Cardiac muscle cell (in vitro differentiated cells and primary cell): ENCODE measurements around the gene GPR78. TPM values are rescaled to one million over a fixed set of nuclear protein-coding genes. Genes with fewer than 3 reads are reported as not detected.

Experiments
- DNase-seq, 2 donors: peaks; one replicate each; pipeline versions ENCODE4 v3.0.0 to v3.0.0-alpha.2; 2010 to 2017; ENCODE audit warnings: low read depth in 1 of 2, low spot score in 1 of 2
- H3K27ac ChIP-seq: fragments of 200-600 bp; sonication (generic); 2 replicates; pipeline ENCODE4 v1.5.1; 2016
- H3K27me3 ChIP-seq: fragments of 200-600 bp; sonication (generic); 2 replicates; pipeline ENCODE4 v1.6.0; 2016; ENCODE audit warnings: control low read depth
- H3K36me3 ChIP-seq: fragments of 200-600 bp; sonication (generic); 2 replicates; pipeline ENCODE4 v1.5.1; 2016; ENCODE audit warnings: control low read depth
- H3K4me1 ChIP-seq: fragments of 200-600 bp; sonication (generic); 2 replicates; pipeline ENCODE4 v1.8.1; 2017; ENCODE audit warnings: low read depth, mild to moderate bottlenecking, mixed run types
- H3K4me3 ChIP-seq: fragments of 200-600 bp; sonication (generic); 2 replicates; pipeline ENCODE4 v1.5.1; 2016; ENCODE audit warnings: mild to moderate bottlenecking
- H3K9me3 ChIP-seq: fragments of 200-600 bp; sonication (generic); 2 replicates; pipeline ENCODE4 v1.5.1; 2017; ENCODE audit warnings: low read depth, mild to moderate bottlenecking, control low read depth
- polyA plus RNA-seq: library from polyadenylated mRNA; unstranded; fragments of >200 nt; fragmentation: Nextera tagmentation; extraction: Ambion mirVana; gene quantifications from 2 replicates; pipeline ENCODE4 v1.2.1, GENCODE V29; 2016
- total RNA-seq: library from RNA; depleted of rRNA; stranded (reverse); fragments of >200 nt; gene quantifications from 2 replicates; pipeline ENCODE4 v1.2.3, GENCODE V29; 2016
- TF ChIP-seq, protein P1 (sequence below): IDR thresholded peaks from 2 replicates; pipeline ENCODE4 v1.5.1; 2012; ENCODE audit warnings: low read depth, mild to moderate bottlenecking, low read length

The GPR78 gene
- total and polyA plus RNA-seq, 2 experiments from 2014 or later = 0.13 to 0.63 TPM

DNA sequence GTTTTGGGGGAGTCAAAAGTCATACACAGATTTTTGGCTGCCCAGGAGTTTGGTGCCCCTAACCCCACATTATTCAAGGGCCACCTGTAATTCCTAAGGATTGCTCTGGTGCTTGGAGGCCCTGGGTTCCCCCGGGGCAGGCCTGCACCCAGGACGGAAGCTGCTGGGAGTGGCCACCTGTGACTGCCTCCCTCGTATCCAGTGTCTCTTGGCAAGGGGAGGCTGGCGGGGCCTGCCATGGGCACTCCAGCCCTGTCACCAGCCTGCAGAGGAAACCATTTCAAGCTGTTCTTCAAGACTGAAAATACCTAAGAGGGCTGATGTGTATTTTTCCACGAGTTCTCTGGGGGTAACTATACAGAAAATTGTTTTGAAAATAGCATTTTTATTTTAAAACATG lies 24.5 kb upstream of the GPR78 start:
- TF ChIP-seq, protein P1, sequence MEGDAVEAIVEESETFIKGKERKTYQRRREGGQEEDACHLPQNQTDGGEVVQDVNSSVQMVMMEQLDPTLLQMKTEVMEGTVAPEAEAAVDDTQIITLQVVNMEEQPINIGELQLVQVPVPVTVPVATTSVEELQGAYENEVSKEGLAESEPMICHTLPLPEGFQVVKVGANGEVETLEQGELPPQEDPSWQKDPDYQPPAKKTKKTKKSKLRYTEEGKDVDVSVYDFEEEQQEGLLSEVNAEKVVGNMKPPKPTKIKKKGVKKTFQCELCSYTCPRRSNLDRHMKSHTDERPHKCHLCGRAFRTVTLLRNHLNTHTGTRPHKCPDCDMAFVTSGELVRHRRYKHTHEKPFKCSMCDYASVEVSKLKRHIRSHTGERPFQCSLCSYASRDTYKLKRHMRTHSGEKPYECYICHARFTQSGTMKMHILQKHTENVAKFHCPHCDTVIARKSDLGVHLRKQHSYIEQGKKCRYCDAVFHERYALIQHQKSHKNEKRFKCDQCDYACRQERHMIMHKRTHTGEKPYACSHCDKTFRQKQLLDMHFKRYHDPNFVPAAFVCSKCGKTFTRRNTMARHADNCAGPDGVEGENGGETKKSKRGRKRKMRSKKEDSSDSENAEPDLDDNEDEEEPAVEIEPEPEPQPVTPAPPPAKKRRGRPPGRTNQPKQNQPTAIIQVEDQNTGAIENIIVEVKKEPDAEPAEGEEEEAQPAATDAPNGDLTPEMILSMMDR = no peak
- H3K27ac ChIP-seq = no peak overlapping the region
- H3K4me1 ChIP-seq = no peaks in the 10 kb centered on the region
- no peaks in the 10 kb centered on the region for H3K9me3 ChIP-seq
- DNase-seq = no peak
- H3K4me3 ChIP-seq = no peak overlapping the region
- no peaks in the 10 kb centered on the region for H3K27me3 ChIP-seq
- H3K36me3 ChIP-seq = no peaks in the 10 kb centered on the region

DNA sequence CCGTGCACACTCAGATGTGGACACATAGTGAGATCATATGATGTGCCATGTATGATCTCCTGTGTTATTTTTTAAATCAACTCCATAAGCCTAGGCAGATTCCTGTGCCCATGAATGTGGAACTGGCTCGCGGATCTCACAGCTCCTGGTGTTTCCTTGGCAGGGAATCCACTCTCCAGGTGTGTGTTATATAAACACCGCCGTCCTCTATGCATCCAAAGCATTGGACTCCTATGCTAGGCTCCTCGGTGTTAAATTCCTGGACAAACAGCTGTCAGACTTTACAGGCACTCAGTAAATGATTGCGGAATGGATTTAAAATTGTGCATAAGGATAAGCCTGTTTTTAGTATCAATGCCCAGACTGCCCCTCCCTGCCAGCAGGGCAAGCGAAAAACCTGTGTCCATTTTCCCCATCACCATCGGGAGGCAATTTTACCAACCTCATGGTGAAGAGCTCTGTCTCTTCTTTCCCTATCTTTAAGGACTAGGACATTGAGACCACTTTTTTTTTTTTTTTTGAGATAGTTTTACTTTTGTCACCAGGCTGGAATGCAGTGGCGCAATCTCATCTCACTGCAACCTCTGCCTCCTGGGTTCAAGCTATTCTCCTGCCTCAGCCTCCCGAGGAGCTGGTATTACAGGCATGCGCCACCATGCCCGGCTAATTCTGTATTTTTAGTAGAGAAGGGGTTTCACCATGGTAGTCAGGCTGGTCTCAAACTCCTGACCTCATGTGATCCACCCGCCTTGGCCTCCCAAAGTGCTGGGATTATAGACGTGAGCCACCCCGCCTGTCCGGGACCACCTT lies 23.6 kb upstream of the GPR78 start:
- Histone ChIP-seq H3K4me3 (no peak overlapping the region), H3K36me3 (no peaks in the 10 kb centered on the region), H3K9me3 (no peaks in the 10 kb centered on the region), H3K4me1 (no peaks in the 10 kb centered on the region), H3K27me3 (no peaks in the 10 kb centered on the region), H3K27ac (no peak overlapping the region)
- TF ChIP-seq, protein P1 = no peak
- peak in 1 of 2 donors; percentile 19 for DNase-seq

DNA sequence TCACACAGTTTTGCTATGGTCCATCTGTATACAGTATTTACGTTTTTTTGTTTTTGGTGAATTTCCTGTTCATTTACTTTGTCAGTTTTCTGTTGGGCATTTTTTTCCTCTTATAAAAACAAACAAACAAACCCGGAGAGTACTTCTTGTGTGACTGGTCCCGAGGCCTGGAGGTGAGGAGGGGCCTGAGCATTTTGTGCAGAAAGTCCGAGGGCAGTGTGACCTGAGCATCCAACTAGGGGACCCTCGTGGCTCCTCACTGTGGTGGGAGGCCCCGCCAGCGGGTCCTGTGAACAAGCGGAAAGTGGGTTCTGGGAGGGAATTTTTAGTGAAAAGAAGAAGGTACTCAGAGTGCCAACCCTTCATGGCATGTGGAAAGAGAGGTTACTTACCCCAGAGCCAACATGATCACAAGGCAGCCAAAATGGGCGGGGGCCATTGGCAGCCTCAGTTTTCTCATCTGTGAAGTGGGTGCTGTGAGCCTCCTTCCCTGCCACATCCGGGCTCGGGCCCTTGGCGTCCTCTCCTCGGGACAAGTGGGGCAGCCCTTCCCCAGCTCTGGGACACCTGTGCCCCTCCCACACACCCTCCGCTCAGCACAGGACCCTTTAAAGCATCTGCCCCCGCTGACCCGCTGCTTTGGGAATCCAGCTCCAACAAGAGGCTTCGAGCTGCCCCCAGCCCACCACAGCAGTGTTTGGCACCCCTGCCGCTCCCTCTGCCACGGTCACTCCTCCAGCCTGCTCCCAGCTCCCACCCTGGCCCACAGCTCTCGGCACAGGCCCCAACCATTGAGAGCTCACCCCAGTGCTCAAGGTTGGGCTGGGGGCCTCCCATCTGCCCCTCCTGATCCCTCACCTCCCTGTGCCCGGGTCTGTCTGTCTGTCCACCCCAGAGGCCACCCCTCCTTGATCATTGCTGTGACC lies 22.8 kb upstream of the GPR78 start:
- no peak for DNase-seq
- TF ChIP-seq, protein P1 = no peak

DNA sequence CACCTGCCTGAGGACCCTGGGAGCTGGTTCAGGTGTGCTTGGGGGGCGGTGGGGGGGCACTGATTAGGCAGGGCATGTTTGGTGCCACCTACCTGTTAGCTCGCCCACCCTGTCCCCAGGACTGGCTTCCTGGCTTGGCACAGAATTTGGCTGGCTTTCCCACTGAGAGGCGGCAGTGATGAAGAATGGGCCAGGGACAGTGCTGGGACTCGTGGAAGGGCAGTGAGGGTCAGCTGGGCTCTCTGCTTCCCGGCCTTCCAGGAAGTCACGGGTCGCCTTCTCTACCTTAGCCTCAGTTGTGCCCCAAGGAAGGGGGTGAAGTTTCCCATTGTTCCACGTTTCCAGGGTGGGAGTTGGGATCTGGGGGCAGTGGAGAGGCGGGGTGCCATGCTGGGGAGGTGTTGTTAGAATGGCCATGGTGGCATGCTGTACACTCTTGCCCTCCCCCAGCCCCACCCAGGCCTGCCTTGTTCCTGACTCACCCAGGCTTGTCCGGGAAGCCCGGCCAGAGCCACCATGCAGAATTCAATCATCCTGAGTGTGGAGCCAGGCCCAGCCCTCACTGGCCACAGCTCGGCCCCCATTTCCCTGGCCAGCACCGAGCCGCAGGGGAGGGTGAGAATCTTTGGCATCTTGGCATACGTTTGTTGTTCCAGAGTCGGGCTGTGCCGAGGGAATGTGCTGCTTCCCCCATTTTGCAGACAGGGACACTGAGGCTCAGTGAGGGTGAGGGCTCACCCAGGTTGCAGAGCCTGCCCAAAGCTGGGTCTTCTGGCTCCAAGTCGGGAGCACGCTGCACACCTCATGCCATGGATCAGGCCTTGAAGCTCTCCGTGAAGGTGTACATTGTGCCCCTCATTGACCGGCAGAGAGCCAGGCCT lies 21.9 kb upstream of the GPR78 start:
- Histone ChIP-seq H3K36me3 (no peaks in the 10 kb centered on the region), H3K27ac (no peak overlapping the region), H3K27me3 (no peaks in the 10 kb centered on the region), H3K4me3 (no peak overlapping the region), H3K4me1 (no peaks in the 10 kb centered on the region), H3K9me3 (no peaks in the 10 kb centered on the region)
- TF ChIP-seq, protein P1 = no peak
- peak in 1 of 2 donors; percentile 9 for DNase-seq

More for the DNA sequence above, 22.8 kb upstream of the GPR78 start:
- no peaks in the 10 kb centered on the region for H3K9me3 ChIP-seq
- no peak overlapping the region for H3K4me3 ChIP-seq
- H3K36me3 ChIP-seq = no peaks in the 10 kb centered on the region
- H3K4me1 ChIP-seq = no peaks in the 10 kb centered on the region
- H3K27me3 ChIP-seq = no peaks in the 10 kb centered on the region
- H3K27ac ChIP-seq = no peak overlapping the region

DNA sequence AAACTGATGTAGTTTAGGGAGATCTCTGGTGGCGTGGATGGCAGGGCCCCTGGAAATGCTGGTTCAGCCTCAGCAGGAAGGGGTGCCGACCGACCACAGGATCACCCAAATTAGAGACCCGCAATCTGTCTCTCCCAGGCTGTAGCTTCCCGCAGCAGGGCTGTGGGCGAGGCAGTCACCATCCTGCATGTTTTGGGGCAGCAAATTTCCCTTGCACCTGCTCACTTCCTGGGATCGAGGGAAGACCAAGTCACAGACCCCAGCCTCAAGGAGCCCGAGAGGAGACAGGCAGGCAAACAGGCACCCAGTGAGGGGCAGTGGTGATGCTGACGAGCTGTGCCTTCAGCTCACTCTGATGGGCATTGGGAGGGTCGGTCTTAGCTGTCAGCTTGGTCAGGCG lies 21.2 kb upstream of the GPR78 start:
- no peaks in the 10 kb centered on the region for H3K9me3 ChIP-seq
- TF ChIP-seq, protein P1 = no peak

More for the DNA sequence above, 21.2 kb upstream of the GPR78 start:
- no peak for DNase-seq
- H3K27me3 ChIP-seq = no peaks in the 10 kb centered on the region
- H3K36me3 ChIP-seq = no peaks in the 10 kb centered on the region
- no peaks in the 10 kb centered on the region for H3K4me1 ChIP-seq
- H3K27ac ChIP-seq = no peak overlapping the region
- H3K4me3 ChIP-seq = no peak overlapping the region
